HG03045 (cell line): Measurements from ENCODE around the gene NPHP4.

Experiments
- ATAC-seq: cut with Tn5 transposase; IDR thresholded peaks from one replicate; pipeline ENCODE4 v1.9.1; 2021; ENCODE audit warnings: mild to moderate bottlenecking, moderate library complexity; ENCODE audit not compliant: unreplicated experiment

The NPHP4 gene

DNA sequence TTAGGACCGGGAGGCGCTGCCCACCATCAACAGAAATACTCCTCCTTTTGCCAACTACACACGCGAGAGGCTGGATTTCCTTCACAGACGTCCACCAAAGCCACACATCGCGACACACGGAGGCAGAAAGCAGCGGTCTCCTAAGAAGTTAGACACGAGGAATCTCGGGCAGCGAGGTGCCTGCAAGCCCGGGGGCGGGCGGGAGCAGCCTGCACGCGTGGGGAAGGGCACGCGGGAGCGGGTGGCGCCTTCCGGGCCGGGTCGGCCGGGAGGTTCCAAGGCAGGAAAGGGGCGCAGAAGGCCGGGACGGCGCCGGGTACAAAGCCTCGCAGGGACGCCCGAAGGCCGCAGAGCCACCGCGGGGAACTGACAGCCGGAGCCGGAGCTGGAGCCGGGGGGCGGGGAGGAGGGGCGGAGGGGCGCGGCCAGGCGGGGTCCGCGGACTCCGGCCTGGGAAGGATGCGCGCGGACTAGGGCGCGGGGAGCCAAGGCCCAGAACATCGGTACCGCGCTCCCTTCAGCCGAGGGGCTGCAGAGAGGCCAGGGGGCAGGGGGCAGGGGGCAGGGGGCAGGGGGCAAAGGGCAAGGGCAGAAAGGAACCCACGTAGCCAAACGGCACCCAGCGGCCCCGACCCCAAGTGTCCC, 722 bp downstream of the NPHP4 start:
- ATAC-seq: no peak

DNA sequence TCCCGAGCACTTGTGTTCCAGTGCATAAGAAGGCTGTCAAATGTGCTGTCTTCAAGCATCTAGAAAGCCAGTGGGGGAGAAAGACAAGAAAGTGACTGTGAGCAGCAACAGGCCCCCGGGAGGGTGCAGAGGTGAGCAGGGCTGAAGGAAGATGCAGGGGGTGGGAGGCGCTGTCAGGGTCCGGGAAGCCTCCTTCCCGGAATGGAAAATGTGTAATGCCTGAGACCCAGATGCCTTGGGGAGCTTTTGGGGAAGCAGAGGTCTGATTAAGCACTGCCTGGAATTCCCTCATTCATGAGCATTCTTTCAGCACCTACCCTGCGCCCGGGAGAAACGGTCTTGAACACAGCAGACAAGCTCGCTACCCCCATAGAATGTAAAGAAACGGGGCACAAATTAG, 1.3 kb downstream of the NPHP4 start:
- no peak for ATAC-seq

DNA sequence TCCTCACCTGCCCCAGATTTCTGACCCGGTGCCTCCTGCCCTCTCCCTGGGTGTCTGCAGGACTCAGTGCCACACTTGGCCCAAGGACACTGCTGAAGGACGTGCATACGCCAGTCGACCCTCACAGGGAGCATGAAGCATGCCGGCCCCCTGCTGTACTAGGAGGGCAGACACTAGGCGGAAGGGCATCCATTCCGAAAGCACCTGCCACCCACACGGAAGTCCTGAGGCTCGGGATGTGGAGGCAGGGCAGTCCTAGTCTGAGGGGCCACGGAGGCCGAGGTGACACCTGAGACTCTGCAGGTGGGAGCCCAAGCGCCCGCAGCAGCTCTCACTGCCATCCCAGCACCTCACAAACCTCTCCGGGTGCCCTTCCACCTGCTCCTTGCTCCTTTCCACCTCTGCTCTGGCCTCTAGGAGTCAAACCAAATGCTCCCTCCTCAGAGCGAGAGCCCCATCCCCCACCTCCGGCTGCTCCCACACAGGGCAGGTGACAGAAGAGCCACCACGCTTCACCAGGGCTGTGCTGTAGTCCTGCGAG, 2.4 kb downstream of the NPHP4 start:
- ATAC-seq: no peak

DNA sequence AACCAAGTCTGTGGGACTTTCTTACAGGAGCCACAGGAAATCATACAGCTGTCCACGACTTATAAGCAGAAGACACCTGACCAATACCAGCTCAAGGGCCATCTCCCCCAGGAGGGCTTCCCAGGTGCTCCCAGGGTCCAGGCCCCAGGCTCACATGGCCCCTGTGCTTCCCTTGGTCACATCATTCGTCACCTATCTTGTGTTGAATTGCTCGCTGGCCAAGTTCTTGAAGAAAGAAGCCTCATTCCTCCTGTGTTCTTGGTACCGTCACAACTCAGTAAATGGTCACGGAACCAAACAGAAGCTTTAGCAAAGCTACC, 3.0 kb downstream of the NPHP4 start:
- no peak for ATAC-seq

DNA sequence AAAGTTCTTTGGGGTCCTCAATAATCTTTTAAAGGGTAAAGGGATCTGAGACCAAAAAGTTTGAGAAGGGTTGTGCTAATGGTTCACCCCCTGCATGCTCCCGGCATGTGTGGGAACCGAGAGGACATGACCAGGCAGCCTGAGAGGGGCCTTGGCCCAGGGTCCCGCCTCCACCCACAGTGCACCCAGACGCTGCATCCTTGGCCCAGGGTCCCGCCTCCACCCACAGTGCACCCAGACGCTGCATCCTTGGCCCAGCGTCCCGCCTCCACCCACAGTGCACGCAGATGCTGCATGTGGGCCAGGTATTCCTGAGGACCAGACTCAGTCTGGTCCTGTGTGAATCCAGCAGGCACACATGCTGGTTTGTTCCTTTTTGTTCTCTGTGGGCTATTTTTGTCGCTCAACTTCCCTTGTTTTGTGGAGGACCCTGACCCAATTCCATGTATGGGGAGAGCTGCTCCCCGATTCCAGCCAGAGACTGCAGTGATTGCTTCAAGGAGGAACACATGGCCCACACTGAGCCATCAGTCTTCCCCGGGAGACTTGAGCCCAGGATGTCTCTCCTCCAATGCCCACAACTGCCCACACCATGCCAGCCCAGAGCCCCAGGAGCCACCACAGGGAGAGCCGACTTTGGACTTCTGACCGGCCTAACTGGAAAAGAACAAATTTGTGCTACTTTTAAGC, 3.5 kb downstream of the NPHP4 start:
- ATAC-seq: no peak

DNA sequence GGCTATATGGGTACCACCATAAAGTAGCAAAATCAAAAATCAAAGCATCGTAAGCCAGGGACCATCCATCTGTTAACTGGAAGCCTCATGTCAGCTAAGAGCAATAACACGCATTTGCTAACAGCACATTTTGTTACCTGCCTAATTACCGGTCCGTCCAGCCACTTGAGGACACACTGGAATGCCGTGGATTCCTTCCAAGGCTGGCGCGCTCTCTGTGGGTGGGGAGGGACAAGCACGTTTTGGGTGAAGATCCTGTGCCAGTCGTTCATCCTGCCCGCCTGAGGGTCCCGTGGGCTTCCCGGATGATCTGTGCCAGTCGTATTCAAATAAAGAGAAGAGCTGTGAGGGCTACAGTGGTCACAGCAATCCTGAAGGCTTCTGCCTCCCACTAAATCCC, 6.2 kb downstream of the NPHP4 start:
- ATAC-seq: no peak

DNA sequence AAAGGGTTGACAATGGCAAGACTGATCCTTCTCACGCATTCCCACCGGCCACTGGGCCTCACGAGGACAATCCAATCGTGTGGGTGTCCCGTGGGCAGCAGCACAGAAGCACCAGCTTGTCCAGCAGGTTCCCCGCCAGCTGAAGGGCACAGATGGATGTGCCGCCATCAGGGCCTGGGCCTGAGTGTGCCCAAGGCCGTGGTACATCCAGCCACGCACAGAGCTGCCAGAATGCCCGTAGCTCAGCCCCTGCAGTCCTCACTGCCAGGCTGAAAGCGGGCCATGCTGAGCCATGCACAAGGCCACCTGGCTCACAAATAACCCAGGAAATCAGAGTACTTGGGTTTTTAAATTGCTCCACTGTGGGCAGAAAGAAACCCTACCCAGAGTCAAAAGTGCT, 7.0 kb downstream of the NPHP4 start:
- ATAC-seq: no peak

DNA sequence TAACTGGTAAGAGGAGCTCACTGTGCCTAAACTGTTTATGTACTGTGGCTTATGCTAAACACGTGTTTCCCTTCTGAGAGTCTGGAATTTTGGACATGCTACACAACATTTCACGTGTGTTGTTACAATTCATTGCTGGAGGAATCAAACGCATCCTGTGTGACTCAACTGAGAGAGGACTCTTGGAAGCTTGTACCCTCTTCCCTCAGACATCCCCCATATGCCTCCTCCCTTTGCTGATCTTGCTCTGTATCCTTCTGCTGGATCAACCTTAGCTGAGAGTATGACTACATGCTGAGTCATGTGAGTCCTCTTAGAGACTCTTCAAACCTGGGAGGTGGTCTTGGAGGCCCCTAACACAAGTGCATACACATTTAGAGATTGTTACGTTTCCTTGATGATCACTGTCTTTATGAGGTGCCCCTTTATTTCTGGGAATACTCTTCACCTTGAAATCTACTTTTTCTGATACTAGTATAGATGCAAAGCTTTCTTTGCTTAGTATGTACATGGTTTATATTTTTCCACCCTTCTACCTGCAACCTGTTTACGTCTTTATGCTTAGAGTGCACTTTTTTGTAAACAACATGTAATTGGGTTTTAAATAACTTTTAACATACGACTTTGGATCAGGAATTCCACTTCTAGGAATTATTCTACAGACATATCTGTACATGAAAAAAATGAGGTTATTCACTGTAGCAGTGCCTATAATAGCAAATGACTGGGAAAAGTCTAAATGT, 8.7 kb downstream of the NPHP4 start:
- ATAC-seq: no peak

DNA sequence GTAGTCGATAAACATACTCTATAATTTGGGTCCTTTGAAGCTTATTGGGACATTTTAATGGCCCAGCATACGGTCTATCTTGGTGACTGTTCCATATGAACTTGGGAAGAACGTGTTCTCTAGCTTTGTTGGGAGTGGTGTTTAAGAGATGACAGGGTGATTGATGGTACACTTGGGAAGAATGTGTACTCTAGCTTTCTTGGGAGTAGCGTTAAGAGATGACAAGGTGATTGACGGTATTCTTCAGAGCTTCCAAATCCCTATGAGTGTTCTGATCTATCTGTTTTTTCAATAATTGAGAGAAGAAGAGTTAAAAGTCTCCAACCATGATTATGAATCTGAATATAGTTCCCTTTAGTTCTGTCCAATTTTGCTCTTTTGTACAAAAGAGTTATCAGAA, 9.4 kb downstream of the NPHP4 start:
- ATAC-seq: no peak

DNA sequence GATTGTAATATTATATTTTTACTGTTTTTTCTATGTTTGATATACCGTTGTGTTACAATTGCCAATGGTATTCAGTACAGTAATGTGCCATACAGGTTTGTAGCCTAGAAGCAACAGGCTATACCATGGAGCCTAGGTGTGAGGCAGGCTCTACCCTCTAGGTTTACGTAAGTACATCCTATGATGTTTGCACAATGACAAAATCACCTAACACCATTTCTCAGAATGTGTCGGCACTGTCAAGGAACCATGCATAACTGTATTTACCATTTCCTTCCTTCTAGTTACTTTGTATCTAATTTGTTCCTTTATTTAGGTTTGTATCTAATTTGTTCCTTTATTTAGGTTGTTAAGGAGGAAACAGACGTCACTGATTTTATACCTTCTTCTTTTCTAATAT, 9.9 kb downstream of the NPHP4 start:
- no peak for ATAC-seq

DNA sequence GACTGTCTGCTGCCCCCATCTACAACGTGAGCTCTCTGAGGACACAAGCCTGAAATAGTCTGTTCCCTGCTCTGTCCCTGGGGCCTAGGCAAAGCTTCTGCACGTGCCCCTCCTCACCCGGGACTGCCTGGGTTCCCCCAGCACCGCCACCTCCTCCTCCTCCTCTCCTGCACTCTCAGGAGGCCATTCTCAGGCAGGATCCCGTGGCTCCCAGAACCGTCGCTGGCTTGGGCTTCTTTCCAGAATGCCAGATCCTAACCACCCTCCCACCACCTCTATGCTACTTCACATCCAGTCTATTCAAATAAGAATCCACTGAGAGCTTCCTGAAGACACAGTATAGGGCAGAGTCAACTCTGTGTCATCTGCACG, 11.2 kb downstream of the NPHP4 start:
- no peak for ATAC-seq

DNA sequence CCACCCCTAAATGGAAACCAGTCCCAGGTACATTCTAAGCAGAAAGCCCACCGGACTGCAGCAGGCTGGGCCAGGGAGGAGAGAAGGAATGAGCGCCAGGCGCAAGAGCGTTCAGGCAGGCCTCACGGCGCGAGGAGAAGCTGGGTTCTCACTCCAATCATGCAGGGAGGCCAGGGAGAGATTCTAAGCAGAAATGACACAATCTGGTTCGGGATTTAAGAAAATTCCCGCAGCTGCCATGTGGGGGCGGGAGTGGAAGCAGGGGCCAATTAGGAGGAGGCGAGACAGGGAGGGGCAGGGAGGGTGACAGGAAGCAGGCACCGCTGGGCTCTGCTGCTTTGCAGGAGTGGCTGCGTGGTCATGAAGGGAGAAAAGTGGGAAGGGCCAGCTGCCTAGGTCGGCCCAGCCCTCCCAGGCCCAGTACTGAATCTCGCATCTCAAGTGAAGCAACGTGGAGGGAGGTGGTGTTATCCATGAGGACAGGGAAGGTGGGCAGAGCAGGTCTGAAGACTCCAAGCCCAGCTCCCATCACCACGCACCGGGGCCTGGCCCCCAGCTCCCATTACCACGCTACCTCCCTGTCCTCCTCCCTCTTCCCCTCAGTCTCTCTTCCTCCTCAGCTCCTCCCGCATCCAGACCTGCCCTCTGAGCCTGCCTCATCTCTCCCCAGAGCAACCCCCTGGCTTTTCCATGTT, 11.8 kb downstream of the NPHP4 start:
- no peak for ATAC-seq

DNA sequence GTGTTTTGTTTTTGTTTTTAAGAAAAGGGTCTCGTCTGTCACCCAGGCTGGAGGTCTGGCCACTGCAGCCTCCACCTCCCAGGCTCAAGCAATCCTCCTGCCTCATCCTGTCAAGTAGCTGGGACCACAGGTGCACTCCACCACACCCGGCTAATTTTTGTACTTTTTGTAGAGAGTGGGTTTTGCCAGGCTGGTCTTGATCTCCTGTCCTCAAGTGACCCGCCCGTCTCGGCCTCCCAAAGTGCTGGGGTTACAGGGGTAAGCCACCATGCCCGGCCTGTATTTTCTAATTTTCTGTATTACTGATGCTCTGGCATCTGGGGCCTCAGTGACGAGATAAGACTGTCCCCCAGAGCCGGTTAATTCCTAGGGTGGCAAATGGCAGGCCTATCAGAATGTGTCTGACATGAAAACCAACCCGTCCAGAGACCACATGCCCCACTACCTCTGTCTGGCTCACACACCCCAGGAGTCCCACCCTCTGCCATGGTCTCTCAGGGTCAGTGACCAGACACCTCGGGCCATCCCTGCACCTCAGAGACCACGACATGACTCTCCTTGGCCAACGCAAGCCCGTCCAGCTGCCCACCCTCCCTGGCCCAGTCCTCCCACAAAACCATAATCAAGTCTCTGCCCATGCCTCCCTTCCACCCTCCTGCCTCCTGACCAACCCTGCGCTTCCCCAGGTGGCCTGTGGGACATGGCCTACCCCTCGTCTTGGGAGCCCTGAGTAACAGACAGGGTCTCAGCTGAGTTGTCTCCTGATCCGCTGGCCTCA, 12.5 kb downstream of the NPHP4 start:
- no peak for ATAC-seq

DNA sequence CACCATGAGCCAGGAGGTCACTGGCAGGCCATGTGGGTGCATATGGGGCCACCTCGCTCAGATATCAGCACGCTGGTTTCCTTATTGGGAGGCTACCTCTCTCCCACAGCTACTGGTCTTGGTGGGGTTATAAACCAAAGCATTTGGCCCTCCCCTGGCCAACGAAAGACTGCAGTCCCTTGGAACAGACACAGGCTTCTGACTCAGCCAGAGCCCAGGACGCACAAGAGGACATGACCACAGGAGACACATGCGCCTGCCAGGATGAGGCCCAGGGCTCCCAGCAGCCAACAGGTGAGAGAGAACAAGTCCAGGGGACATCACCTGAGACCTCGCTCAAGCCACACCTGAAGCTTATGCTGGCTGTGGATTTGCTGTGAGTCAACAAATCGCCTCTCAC, 13.8 kb downstream of the NPHP4 start:
- no peak for ATAC-seq

DNA sequence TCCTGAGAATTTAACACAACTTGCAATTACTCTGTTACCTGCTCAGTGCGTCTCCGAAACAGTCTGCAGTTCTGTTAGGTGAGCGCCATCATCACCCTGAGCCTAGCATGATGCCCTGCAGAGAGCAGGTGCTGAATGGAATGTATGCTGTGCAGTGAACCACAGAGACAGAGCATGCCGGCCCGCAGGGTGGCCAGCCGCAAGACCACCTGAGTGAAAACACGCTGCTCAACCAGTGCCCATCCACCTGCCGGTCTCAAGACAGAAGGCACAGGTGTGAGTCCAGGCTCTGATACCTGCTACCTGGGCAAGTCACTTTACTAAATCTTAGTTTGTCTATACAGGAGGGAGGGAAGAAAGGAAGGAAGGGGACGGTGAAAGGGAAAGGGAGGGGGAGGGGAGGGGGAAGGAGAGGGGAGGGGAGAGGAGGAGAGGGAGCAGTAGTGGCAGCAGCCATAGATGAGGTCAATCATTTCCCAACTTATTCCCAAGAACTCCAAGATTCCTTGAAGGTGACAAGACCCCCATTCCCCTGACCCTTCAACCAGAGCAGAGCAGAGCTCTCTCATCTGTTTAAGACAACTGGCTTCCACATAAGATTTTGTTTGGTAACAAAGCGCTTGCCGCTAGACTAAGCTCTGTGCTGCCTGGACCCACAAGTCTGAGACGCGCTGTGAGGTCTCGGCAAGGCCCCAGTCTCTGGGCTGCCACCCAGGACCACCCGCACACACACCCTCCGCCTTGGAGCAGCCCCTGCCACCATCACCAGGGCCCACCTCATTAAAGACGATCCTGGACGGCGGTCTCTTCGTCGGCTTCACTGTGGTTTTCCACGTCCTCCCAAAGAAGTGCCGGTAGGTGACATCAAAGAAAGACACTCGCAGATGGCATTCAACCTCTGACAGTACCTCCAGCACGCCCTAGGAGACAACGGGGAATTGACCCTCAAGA, 14.5 kb downstream of the NPHP4 start:
- ATAC-seq: no peak

DNA sequence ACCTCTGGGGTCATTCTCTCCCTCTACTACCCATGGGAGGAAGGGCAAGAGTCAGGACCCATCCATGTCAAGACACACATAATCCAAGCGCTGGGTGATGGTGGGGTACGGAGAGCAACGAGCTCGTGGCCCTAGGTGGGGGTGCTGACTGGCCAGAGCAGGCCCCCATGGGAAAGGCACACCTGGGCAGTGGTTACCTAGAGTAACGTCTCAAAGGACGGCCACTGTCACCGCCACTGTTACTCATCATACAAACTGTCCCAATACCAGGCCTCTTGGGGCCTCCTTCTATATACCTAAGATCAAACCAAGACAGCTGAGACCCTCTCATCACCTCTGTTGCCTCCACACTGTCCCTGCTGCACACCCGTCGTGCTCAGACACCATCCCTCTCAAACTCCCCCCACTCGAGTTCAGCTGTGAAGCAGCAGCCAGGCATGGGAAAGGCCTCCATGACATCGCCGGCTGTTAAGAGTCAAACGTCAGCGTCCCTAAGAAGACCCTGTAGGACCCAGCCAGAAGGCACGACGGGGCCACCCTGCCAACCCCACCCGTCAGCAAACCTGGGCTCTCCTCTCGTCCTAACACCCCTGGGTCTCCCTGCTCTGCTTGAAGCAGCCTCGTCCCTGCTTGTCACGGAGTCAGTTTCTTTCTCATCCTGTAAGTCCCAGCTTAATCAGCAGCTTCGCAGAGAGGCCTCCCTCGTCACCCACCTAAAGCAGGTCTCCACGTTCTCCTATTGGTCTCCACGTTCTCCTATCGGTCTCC, 15.3 kb downstream of the NPHP4 start:
- ATAC-seq: no peak

DNA sequence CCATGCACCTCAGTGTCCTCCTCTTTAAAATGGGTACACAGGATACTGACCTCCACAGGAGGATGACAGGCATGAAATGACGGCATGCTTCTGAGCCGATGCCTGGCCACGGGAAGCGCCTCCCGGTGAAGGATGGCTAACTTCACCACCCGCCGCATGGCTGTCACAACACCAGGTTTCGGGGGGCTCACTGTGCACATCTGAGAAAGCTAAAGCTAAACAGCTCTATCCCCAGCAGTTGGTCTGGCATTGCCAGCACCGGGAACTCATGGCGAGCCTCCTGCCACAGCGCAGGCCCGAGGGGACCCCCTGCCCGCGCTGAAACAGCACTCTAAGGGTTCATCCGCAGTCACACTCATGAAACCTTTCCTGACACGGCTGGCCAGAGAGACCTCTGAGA, 16.0 kb downstream of the NPHP4 start:
- ATAC-seq: no peak

DNA sequence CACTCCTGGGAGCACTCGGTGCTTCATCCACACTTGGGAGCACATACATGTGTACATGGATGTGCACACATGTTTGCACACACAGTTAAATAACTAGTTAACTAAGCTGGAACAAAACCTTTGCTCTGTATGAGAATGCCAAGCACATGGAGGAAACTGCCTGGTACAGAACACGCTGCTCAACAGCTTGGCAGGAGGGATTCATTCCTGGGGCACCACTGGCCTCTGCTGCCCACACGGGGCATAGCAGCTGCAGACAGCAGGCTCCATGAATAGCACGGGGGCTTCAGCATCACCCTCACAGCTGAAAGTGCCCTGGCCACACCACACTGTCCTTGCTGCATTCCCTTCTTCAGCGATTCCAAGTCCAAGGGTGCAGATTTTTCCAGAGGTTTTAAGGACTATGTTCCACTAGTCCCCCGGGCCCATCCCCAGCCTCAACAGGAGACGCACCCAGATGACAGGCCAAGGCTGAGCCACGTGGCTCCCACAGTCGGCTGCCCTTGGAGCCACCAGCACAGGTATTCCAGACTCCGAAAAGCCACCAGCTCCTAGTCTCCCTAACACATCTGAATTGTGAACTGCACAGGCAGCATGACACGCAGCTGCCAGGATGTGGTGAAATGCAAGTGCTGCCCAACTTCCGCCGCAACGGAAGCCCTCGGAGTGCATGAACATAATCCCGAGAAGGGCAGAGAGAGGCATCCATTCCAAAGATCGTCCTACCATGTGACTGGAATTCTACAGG, 16.9 kb downstream of the NPHP4 start:
- ATAC-seq: no peak
